Smooth muscle cell (in vitro differentiated cells): ENCODE results near the gene P2RX6. TPM values are rescaled to one million over a fixed set of nuclear protein-coding genes. Genes with fewer than 3 reads are reported as not detected.

Source experiments
- DNase-seq: peaks from one replicate; lab custom pipeline; 2025; ENCODE audit not compliant: unreplicated experiment; lab: John Stamatoyannopoulos, UW
- H2AFZ ChIP-seq: fragments of 200-600 bp; sonication (generic); 2 replicates; pipeline ENCODE4 v1.6.0; 2016; ENCODE audit warnings: antibody characterized with exemption, low read depth, mild to moderate bottlenecking
- H3F3A ChIP-seq: fragments of 200-600 bp; sonication (generic); 2 replicates; pipeline ENCODE4 v1.6.0; 2017; ENCODE audit warnings: antibody characterized with exemption, low read depth
- H3K27ac ChIP-seq: fragments of 200-600 bp; sonication (generic); 2 replicates; pipeline ENCODE4 v1.5.1; 2016; ENCODE audit warnings: low read depth, mild to moderate bottlenecking
- H3K27me3 ChIP-seq: fragments of 200-600 bp; sonication (generic); 2 replicates; pipeline ENCODE4 v1.6.1; 2016; ENCODE audit warnings: low read depth, mild to moderate bottlenecking
- H3K36me3 ChIP-seq: fragments of 200-600 bp; sonication (generic); 2 replicates; pipeline ENCODE4 v1.5.1; 2016; ENCODE audit warnings: low read depth
- H3K4me1 ChIP-seq: fragments of 200-600 bp; sonication (generic); 2 replicates; pipeline ENCODE4 v1.5.1; 2016; ENCODE audit warnings: low read depth
- H3K4me2 ChIP-seq: fragments of 200-600 bp; sonication (generic); 2 replicates; pipeline ENCODE4 v1.6.0; 2016; ENCODE audit warnings: mild to moderate bottlenecking
- H3K4me3 ChIP-seq: fragments of 200-600 bp; sonication (generic); 2 replicates; pipeline ENCODE4 v1.5.1; 2016; ENCODE audit warnings: mild to moderate bottlenecking
- H3K79me2 ChIP-seq: fragments of 200-600 bp; sonication (generic); 2 replicates; pipeline ENCODE4 v1.6.0; 2016; ENCODE audit warnings: low read depth, mild to moderate bottlenecking
- H3K9ac ChIP-seq: fragments of 200-600 bp; sonication (generic); 2 replicates; pipeline ENCODE4 v1.6.0; 2016; ENCODE audit warnings: low read depth
- H3K9me3 ChIP-seq: fragments of 200-600 bp; sonication (generic); replicated peaks from 2 replicates; pipeline ENCODE4 v1.5.1; 2016; ENCODE audit warnings: low read depth
- H4K20me1 ChIP-seq: fragments of 200-600 bp; sonication (generic); 2 replicates; pipeline ENCODE4 v1.6.0; 2016; ENCODE audit warnings: low read depth
- WGBS: methylation state at CpG from one replicate; pipeline ENCODE4 v1.1.7; 2016; ENCODE audit warnings: low lambda C conversion rate; 5-methylcytosine and 5-hydroxymethylcytosine counted together
- polyA plus RNA-seq: library from polyadenylated mRNA; unstranded; fragments of >200 nt; fragmentation: Nextera tagmentation; extraction: Ambion mirVana; gene quantifications from 2 replicates; pipeline ENCODE4 v1.2.1, GENCODE V29; 2016
- total RNA-seq: library from RNA; depleted of rRNA; stranded (reverse); fragments of >200 nt; gene quantifications from 2 replicates; pipeline ENCODE4 v1.2.3, GENCODE V29; 2014
- TF ChIP-seq, protein P1 (sequence below): fragments of 200-600 bp; sonication (generic); IDR thresholded peaks from 2 replicates; pipeline ENCODE4 v1.5.1; 2017; ENCODE audit warnings: borderline replicate concordance, mild to moderate bottlenecking, antibody characterized with exemption; ENCODE audit not compliant: insufficient read depth, poor library complexity, severe bottlenecking

The P2RX6 gene
- total RNA-seq (0.13 and 0.45 TPM in 2 replicates), polyA plus RNA-seq (0.89 and 1.2 TPM in 2 replicates)

DNA sequence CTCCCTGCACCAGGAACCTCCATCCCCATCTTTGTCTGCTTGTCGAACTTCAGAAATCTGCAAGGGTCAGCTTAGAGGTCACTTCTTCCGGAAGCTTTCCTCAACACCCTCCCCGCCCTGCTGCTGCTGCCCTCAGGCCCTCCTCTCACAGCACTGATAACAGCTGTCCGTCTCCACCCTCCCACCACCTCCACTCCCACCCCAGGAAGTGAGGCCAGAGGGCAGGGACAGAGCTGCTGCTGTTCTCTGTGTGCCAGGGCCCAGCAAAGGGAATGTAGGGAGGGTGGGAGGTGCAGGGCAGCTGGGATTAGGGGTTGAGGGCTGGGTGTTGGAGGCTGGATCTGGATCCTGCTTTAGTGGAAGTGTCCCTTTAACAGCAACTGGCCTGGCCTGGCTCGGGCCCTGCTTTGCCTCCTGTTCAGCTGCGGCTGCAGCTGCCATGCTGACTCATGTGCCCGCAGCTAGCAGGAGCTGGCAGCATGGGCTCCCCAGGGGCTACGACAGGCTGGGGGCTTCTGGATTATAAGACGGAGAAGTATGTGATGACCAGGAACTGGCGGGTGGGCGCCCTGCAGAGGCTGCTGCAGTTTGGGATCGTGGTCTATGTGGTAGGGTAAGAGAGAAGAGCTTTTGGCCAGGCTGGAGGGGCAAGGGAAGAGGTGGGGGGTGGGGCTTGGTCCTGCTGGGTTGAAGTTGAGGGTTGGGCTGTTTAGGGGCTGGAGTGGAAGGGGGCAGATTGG lies at the start of gene P2RX6:
TSS of gene P2RX6 (plus strand) at position 440 of the 740 bp plus-strand sequence. CDS start at position 450, 10 bp downstream.
- no peaks in the 10 kb centered on the region for H4K20me1 ChIP-seq
- no peaks in the 10 kb centered on the region for H3K79me2 ChIP-seq
- TF ChIP-seq, protein P1, sequence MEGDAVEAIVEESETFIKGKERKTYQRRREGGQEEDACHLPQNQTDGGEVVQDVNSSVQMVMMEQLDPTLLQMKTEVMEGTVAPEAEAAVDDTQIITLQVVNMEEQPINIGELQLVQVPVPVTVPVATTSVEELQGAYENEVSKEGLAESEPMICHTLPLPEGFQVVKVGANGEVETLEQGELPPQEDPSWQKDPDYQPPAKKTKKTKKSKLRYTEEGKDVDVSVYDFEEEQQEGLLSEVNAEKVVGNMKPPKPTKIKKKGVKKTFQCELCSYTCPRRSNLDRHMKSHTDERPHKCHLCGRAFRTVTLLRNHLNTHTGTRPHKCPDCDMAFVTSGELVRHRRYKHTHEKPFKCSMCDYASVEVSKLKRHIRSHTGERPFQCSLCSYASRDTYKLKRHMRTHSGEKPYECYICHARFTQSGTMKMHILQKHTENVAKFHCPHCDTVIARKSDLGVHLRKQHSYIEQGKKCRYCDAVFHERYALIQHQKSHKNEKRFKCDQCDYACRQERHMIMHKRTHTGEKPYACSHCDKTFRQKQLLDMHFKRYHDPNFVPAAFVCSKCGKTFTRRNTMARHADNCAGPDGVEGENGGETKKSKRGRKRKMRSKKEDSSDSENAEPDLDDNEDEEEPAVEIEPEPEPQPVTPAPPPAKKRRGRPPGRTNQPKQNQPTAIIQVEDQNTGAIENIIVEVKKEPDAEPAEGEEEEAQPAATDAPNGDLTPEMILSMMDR, result no peak
- H3K4me1 ChIP-seq, result peaks cover 19% of the 10 kb centered on the region
- peak; percentile 34 for DNase-seq
- peaks cover 5% of the 10 kb centered on the region for H3F3A ChIP-seq
- peak within 1 kb of the TSS; percentile 44 for H2AFZ ChIP-seq
- no peaks in the 10 kb centered on the region for H3K36me3 ChIP-seq
- peak within 1 kb of the TSS; percentile 89 for H3K4me2 ChIP-seq
- peak within 1 kb of the TSS; percentile 74 for H3K9ac ChIP-seq
- no peaks in the 10 kb centered on the region for H3K27me3 ChIP-seq
- H3K4me3 ChIP-seq, result peak within 1 kb of the TSS; percentile 51
- WGBS, result 22% methylated on average over 12 of the region's 12 CpGs
- no peaks in the 10 kb centered on the region for H3K9me3 ChIP-seq
- peak within 1 kb of the TSS; percentile 79 for H3K27ac ChIP-seq

DNA sequence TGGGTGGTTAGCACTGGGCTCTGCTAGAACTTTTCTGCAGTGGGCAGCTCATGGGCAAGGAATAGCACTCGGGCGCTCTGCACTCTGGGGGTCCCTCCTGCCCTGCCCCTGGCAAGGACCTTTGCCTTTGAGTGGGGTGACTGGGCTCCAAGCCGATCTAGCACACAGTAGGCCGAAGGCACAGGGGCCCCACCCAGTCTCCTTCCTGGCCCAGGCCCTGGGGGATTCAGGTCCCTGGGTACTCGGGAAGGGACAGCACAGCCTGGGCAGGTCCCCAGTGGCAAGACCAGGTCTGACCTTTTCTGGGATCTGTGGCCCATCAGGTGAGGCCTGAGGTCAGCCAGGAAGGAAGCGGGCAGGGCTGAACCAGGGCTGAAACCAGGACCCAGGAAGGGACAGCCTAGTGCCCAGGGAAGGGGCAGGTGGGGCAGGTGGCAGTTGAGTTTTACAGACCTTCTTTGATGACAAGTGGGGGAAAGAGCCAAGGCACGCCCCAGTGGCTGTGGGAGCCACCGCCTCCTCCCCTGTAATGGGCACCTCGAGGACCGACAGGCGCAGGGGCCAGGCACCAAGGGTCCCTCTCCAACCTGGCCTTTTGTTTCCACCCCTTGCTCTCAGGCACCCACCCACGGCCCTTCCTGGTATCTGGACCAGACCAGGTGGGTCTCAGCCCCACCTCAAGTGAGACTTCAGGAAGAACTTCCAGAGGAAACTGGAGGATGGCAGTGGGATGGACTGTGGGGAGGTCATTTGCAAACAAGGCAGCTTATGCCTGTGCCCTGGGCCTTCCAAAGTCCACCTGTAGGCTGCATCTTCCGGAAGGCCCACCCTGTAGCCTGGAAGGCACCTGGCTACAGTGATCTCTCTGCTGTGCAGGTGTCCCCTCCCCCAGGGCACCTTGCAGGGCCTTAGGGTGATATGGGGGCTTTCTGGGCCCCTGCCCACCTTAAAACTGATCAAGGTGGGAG lies 48.8 kb upstream of the P2RX6 start:
- TF ChIP-seq, protein P1, result no peak
- no peak for DNase-seq

DNA sequence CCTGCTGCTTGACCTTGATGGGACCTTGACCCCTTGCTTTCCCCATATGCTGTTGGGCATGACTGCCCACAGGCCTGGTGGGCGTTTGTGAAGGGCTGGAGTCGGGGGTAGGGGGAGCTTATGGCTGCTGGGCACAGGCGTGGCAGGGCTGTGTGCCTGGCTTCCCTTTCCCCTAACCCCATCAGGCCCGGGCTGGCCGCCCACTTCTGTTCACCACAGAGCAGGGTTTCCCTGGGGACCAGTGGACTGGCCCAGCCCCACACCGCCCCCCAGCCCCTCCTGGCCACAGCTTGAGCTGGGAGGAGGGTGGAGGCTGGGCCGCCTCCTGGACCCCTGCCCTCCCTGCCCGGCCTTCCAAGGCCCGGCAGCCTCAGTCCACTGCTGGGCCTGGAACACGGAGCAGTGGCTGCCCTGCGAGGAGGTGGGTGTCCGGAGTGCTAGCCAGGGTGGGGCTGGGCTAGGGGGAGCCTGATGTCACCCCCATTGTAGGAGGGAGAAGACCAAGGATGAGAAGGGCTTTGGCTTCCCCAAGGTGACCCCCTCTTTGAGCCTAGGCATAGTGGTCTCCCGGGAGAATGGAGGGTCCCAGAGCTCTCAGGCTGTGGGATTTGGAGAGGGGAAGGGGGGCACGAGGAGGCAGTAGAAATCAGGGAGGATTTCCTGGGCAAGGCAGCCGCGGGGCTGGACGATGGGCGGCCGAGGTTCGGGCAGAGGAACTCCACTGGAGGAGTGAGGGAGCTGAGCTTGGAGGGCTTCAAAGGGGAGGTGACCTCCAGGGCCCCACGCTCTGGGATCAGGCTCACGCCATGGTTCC lies 47.9 kb upstream of the P2RX6 start, which contains the start of gene AIFM3:
TSS of gene AIFM3 (plus strand) at position 373 of the 814 bp plus-strand sequence. CDS start 690 bp downstream, outside the sequence.
- Histone ChIP-seq H3K27ac (no peak within 1 kb of the TSS), H3K27me3 (peaks cover 28% of the 10 kb centered on the region), H2AFZ (no peak within 1 kb of the TSS), H3F3A (no peaks in the 10 kb centered on the region), H3K4me1 (peaks cover 22% of the 10 kb centered on the region), H3K36me3 (no peaks in the 10 kb centered on the region), H3K9me3 (no peaks in the 10 kb centered on the region), H3K9ac (no peak within 1 kb of the TSS), H3K79me2 (no peaks in the 10 kb centered on the region), H3K4me2 (no peak within 1 kb of the TSS), H4K20me1 (no peaks in the 10 kb centered on the region), H3K4me3 (no peak within 1 kb of the TSS)
- DNase-seq, result no peak
- TF ChIP-seq, protein P1, result no peak
- WGBS, result 83% methylated on average over 18 of the region's 22 CpGs

More for the DNA sequence above, 48.8 kb upstream of the P2RX6 start:
- Histone ChIP-seq H3F3A (no peaks in the 10 kb centered on the region), H3K27me3 (peaks cover 28% of the 10 kb centered on the region), H3K36me3 (no peaks in the 10 kb centered on the region), H4K20me1 (no peaks in the 10 kb centered on the region), H3K79me2 (no peaks in the 10 kb centered on the region), H3K27ac (no peak overlapping the region), H3K4me2 (no peak overlapping the region), H3K4me3 (no peak overlapping the region), H2AFZ (no peak overlapping the region), H3K9ac (no peak overlapping the region), H3K4me1 (peaks cover 14% of the 10 kb centered on the region), H3K9me3 (no peaks in the 10 kb centered on the region)
- WGBS, result 83% methylated on average over 13 of the region's 13 CpGs
